ENCODE data around the gene MAD1L1.
"Not testable (repeated sequence)": the region's sequence is repeated elsewhere in the genome, so short reads cannot be mapped to it uniquely, and the experiment has no call there.

Gene MAD1L1

GRCh38 chr7:2170576-2171521, 61.9 kb downstream of the MAD1L1 start:
- no peak for DNase-seq

- DNase-seq, result no peak
Observed at GRCh38 chr7:2169923-2170575, 62.7 kb downstream of the MAD1L1 start.

- DNase-seq, result no peak
Observed at GRCh38 chr7:2168615-2169311, 64.0 kb downstream of the MAD1L1 start.

GRCh38 chr7:2166625-2167280, 66.0 kb downstream of the MAD1L1 start:
- no peak for DNase-seq

GRCh38 chr7:2165610-2166594, 66.8 kb downstream of the MAD1L1 start:
- DNase-seq, result no peak

GRCh38 chr7:2165239-2165609, 67.5 kb downstream of the MAD1L1 start:
- no peak for DNase-seq

- DNase-seq, result no peak
Observed at GRCh38 chr7:2164646-2165045, 68.1 kb downstream of the MAD1L1 start.

- no peak for DNase-seq
Observed at GRCh38 chr7:2163600-2164555, 68.9 kb downstream of the MAD1L1 start.

GRCh38 chr7:2162959-2163358, 69.8 kb downstream of the MAD1L1 start:
- DNase-seq, result no peak

- DNase-seq, result not testable (repeated sequence)
Observed at GRCh38 chr7:2162004-2162902, 70.5 kb downstream of the MAD1L1 start.

- DNase-seq, result no peak
Observed at GRCh38 chr7:2159176-2159520, 73.6 kb downstream of the MAD1L1 start.

- no peak for DNase-seq
Observed at GRCh38 chr7:2158331-2159175, 74.2 kb downstream of the MAD1L1 start.

- DNase-seq, result no peak
Observed at GRCh38 chr7:2157473-2158279, 75.1 kb downstream of the MAD1L1 start.

- no peak for DNase-seq
Observed at GRCh38 chr7:2156756-2157472, 75.8 kb downstream of the MAD1L1 start.

- DNase-seq, result no peak
Observed at GRCh38 chr7:2154831-2155230, 77.9 kb downstream of the MAD1L1 start.

- DNase-seq, result no peak
Observed at GRCh38 chr7:2154121-2154520, 78.6 kb downstream of the MAD1L1 start.

- no peak for DNase-seq
Observed at GRCh38 chr7:2152646-2153045, 80.1 kb downstream of the MAD1L1 start.
